ENCODE data around the gene CCSER1. TPM values are rescaled to one million over a fixed set of nuclear protein-coding genes. Genes with fewer than 3 reads are reported as not detected.

The CCSER1 gene
- total and polyA plus RNA-seq, 2 experiments from 2014 or later: 2.9 to 3.4 TPM

DNA sequence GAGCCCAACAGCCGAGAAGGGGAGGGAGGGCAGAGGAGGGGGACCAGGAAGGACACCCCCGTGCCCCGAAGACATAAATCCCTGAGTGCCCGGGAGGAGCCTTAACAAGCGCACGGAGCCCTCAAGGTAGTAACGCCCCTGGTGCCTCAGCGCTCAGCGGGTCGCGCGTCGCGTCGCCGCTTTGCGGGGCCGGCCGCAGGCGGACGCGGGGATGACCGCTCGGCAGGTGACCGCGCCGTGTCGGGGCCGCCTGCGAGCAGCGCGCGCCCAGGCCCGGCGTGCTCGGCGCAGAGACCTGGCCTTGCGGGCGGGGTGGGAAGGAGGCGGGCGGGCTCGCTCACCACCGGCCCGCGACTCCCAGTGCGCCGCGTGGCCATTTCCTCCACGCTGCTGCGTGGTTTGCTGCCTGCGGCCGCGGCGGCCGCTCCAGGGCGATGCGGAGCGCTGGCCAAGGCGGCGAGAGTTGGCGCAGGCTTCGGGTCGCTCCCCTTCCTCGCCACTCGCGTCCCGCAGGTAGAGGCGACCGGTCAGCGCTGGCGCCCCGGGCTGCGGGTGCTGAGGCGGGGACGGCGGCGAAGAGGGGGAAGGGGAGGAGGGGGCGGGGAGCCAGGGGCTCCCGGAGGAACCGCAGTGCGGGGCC lies 632 bp downstream of the CCSER1 start (continued):
- TF ChIP-seq, protein P1, sequence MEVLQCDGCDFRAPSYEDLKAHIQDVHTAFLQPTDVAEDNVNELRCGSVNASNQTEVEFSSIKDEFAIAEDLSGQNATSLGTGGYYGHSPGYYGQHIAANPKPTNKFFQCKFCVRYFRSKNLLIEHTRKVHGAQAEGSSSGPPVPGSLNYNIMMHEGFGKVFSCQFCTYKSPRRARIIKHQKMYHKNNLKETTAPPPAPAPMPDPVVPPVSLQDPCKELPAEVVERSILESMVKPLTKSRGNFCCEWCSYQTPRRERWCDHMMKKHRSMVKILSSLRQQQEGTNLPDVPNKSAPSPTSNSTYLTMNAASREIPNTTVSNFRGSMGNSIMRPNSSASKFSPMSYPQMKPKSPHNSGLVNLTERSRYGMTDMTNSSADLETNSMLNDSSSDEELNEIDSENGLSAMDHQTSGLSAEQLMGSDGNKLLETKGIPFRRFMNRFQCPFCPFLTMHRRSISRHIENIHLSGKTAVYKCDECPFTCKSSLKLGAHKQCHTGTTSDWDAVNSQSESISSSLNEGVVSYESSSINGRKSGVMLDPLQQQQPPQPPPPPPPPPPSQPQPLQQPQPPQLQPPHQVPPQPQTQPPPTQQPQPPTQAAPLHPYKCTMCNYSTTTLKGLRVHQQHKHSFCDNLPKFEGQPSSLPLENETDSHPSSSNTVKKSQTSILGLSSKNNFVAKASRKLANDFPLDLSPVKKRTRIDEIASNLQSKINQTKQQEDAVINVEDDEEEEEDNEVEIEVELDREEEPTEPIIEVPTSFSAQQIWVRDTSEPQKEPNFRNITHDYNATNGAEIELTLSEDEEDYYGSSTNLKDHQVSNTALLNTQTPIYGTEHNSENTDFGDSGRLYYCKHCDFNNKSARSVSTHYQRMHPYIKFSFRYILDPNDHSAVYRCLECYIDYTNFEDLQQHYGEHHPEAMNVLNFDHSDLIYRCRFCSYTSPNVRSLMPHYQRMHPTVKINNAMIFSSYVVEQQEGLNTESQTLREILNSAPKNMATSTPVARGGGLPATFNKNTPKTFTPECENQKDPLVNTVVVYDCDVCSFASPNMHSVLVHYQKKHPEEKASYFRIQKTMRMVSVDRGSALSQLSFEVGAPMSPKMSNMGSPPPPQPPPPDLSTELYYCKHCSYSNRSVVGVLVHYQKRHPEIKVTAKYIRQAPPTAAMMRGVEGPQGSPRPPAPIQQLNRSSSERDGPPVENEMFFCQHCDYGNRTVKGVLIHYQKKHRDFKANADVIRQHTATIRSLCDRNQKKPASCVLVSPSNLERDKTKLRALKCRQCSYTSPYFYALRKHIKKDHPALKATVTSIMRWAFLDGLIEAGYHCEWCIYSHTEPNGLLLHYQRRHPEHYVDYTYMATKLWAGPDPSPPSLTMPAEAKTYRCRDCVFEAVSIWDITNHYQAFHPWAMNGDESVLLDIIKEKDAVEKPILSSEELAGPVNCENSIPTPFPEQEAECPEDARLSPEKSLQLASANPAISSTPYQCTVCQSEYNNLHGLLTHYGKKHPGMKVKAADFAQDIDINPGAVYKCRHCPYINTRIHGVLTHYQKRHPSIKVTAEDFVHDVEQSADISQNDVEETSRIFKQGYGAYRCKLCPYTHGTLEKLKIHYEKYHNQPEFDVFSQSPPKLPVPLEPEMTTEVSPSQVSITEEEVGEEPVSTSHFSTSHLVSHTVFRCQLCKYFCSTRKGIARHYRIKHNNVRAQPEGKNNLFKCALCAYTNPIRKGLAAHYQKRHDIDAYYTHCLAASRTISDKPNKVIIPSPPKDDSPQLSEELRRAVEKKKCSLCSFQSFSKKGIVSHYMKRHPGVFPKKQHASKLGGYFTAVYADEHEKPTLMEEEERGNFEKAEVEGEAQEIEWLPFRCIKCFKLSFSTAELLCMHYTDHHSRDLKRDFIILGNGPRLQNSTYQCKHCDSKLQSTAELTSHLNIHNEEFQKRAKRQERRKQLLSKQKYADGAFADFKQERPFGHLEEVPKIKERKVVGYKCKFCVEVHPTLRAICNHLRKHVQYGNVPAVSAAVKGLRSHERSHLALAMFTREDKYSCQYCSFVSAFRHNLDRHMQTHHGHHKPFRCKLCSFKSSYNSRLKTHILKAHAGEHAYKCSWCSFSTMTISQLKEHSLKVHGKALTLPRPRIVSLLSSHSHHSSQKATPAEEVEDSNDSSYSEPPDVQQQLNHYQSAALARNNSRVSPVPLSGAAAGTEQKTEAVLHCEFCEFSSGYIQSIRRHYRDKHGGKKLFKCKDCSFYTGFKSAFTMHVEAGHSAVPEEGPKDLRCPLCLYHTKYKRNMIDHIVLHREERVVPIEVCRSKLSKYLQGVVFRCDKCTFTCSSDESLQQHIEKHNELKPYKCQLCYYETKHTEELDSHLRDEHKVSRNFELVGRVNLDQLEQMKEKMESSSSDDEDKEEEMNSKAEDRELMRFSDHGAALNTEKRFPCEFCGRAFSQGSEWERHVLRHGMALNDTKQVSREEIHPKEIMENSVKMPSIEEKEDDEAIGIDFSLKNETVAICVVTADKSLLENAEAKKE (CRISPR knock-in tag; IDR thresholded peaks at IDR 0.05): no peak
- no peak for TF ChIP-seq NANOG (IDR thresholded peaks at IDR 0.05; ENCODE audit: borderline replicate concordance)

DNA sequence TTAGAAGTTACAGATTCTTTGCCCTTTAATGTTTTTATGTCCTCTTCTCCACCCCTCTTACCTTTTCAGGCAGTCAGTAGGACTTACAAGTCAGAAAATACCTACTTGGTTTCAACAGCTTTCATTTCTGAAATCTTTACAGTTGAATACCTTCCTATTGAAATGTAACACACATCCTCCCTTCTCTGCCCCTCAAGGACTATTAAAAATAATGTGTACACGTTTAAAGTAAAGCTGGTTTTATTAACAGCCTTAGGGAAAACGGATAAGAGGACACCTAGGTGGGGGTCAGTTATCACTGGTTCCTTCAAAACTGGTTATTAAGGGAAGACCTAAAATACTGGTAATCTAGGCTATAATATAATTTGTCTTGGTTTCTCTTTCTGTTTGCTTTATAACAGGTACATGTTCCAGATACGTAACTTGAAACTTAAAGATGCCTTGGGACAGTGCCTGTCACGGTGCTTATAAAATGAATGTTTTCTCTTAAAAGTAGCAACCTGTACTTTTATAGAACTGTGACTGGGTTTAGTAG lies 1.8 kb downstream of the CCSER1 start:
- no peaks in the 10 kb centered on the region; the same call in 2 of the 3 replicates for H3K36me3 Mint-ChIP-seq (ENCODE audit: low read depth)

More for the DNA sequence above, 1.8 kb downstream of the CCSER1 start:
- peak overlapping the region; percentile 88 for H3K4me3 ChIP-seq
- no peaks in the 10 kb centered on the region for H4K20me1 ChIP-seq (replicated peaks; ENCODE audit: insufficient read depth)
- H3K4me1 ChIP-seq (ENCODE audit: insufficient read depth): peaks cover 14% of the 10 kb centered on the region
- peak overlapping the region; percentile 96 for H2AFZ ChIP-seq
- H3K79me2 ChIP-seq (replicated peaks; ENCODE audit: insufficient read depth): no peaks in the 10 kb centered on the region
- H3K36me3 ChIP-seq (ENCODE audit: insufficient read depth): no peaks in the 10 kb centered on the region
- H3K27me3 ChIP-seq (ENCODE audit: insufficient read depth): peaks cover 48% of the 10 kb centered on the region
- H3K9me3 Mint-ChIP-seq: no peaks in the 10 kb centered on the region
- H3K9me2 ChIP-seq (ENCODE audit: insufficient read depth): no peaks in the 10 kb centered on the region
- no peak overlapping the region for H3K27ac ChIP-seq (ENCODE audit: low read depth)
- peak overlapping the region; percentile 91 for H3K4me2 ChIP-seq
- H3K27ac Mint-ChIP-seq: no peak overlapping the region
- peak overlapping the region; percentile 86 for H3K4me3 Mint-ChIP-seq
- ATAC-seq (no peak), DNase-seq (ENCODE audit: low spot score) (no peak)
- TF ChIP-seq ZNF114 (CRISPR knock-in tag; IDR thresholded peaks at IDR 0.05): no peak
- TF ChIP-seq ZNF331 (CRISPR knock-in tag; IDR thresholded peaks at IDR 0.05; ENCODE audit: low read depth): no peak
- no peak for TF ChIP-seq STAT1 (IDR thresholded peaks at IDR 0.05; ENCODE audit: unreplicated experiment)
- TF ChIP-seq JUNB (IDR thresholded peaks at IDR 0.05; ENCODE audit: unreplicated experiment): no peak
- TF ChIP-seq CREB1 (CRISPR knock-in tag; IDR thresholded peaks at IDR 0.05; ENCODE audit: low read depth): no peak
- H3K4me1 Mint-ChIP-seq: peaks cover 16% of the 10 kb centered on the region
- H3K27me3 Mint-ChIP-seq (ENCODE audit: insufficient read depth, low read depth, poor library complexity): peaks cover 18% of the 10 kb centered on the region
- H3F3A ChIP-seq (replicated peaks; ENCODE audit: low read depth): 0 out of 2 replicates have a peak, but pooled peaks cover 8% of the 10 kb centered on the region
